ENCODE data around the gene RBM8A.

RBM8A gene

DNA sequence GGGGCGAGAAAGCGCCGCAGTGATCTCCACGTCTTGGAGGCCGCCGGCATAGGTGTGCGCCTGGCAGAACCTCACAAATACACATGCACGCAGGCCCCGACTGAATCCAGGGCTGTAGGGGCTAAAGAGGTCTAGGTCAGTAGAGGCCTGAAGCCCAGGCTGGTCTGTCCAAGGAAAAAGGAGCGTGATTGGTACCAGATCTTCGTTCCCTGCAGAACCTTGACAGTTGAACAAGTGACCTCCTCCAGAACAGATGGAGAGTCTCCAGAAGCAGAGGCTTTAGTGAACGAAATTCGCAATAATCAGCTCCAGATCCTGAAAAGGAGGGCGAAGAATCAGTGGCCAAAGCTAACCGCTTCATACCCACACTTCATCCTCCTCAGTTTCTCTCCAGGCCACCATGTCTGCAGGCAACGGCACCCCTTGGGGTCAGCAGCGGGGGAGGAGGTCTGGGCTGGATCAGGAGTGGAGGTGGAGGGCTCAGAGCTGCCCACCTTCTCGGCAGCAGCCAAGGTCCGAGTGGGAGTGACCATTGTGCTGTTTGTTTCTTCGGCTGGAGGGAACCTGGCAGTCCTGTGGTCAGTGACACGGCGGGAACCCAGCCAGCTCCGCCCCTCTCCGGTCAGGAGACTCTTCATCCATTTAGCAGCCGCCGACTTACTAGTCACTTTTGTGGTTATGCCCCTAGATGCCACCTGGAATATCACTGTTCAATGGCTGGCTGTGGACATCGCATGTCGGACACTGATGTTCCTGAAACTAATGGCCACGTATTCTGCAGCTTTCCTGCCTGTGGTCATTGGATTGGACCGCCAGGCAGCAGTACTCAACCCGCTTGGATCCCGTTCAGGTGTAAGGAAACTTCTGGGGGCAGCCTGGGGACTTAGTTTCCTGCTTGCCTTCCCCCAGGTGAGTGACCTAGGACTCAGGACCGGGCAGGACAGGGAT is 8.0 kb downstream of the RBM8A start:
- Histone ChIP-seq H3K18ac (ENCODE audit: low read length) (peak overlapping the region; percentile 29), H3K79me1 (ENCODE audit: low read length) (no peaks in the 10 kb centered on the region), H3K79me2 (ENCODE audit: control insufficient read depth, insufficient read depth, low read length) (no peaks in the 10 kb centered on the region), H3K36me3 (ENCODE audit: control insufficient read depth, insufficient read depth, low read length) (no peaks in the 10 kb centered on the region), H3K27me3 (ENCODE audit: insufficient read depth, low read length, poor library complexity) (no peaks in the 10 kb centered on the region), H3K9ac (ENCODE audit: low read length) (peak overlapping the region; percentile 32), H4K8ac (ENCODE audit: low read depth, low read length) (no peak overlapping the region), H3K4me3 (ENCODE audit: low read length) (peak overlapping the region; percentile 25), H2BK5ac (ENCODE audit: low read length) (no peak overlapping the region), H2BK120ac (ENCODE audit: low read depth, low read length) (no peak overlapping the region), H3K27ac (ENCODE audit: low read depth, low read length) (peak overlapping the region; percentile 48), H3K23ac (ENCODE audit: low read length) (no peak overlapping the region), H3K56ac (ENCODE audit: low read length) (peak overlapping the region; percentile 88), H3K4ac (ENCODE audit: low read depth, low read length) (no peak overlapping the region), H4K5ac (ENCODE audit: low read length) (no peak overlapping the region), H2BK15ac (replicated peaks; ENCODE audit: low read depth) (no peak overlapping the region), H3K4me1 (ENCODE audit: control insufficient read depth, low read depth, low read length) (no peaks in the 10 kb centered on the region), H3K4me2 (ENCODE audit: low read length) (peak overlapping the region; percentile 35), H2AK5ac (ENCODE audit: low read length) (no peak overlapping the region)
- peak; percentile 63 for DNase-seq
- WGBS (ENCODE audit: extremely low coverage, insufficient coverage, low lambda C conversion rate), result no CpG with 5 or more reads among the region's 33 CpGs

- Histone ChIP-seq H3K4ac (ENCODE audit: low read depth, low read length) (no peak within 1 kb of the TSS), H3K4me3 (ENCODE audit: low read length) (peak within 1 kb of the TSS; percentile 72), H3K27me3 (ENCODE audit: insufficient read depth, low read length, poor library complexity) (no peaks in the 10 kb centered on the region), H2BK5ac (ENCODE audit: low read length) (no peak within 1 kb of the TSS), H4K8ac (ENCODE audit: low read depth, low read length) (no peak within 1 kb of the TSS), H2BK120ac (ENCODE audit: low read depth, low read length) (no peak within 1 kb of the TSS), H3K79me1 (ENCODE audit: low read length) (no peaks in the 10 kb centered on the region), H3K23ac (ENCODE audit: low read length) (no peak within 1 kb of the TSS), H3K18ac (ENCODE audit: low read length) (peak within 1 kb of the TSS; percentile 29), H3K9ac (ENCODE audit: low read length) (peak within 1 kb of the TSS; percentile 84), H3K27ac (ENCODE audit: low read depth, low read length) (peak within 1 kb of the TSS; percentile 48), H3K79me2 (ENCODE audit: control insufficient read depth, insufficient read depth, low read length) (no peaks in the 10 kb centered on the region), H3K36me3 (ENCODE audit: control insufficient read depth, insufficient read depth, low read length) (no peaks in the 10 kb centered on the region), H3K56ac (ENCODE audit: low read length) (peak within 1 kb of the TSS; percentile 88), H2BK15ac (replicated peaks; ENCODE audit: low read depth) (no peak within 1 kb of the TSS), H2AK5ac (ENCODE audit: low read length) (no peak within 1 kb of the TSS), H3K4me1 (ENCODE audit: control insufficient read depth, low read depth, low read length) (no peaks in the 10 kb centered on the region), H3K4me2 (ENCODE audit: low read length) (peak within 1 kb of the TSS; percentile 79), H4K5ac (ENCODE audit: low read length) (no peak within 1 kb of the TSS)
- peak; percentile 93 for DNase-seq
- no CpG with 5 or more reads among the region's 51 CpGs for WGBS (ENCODE audit: extremely low coverage, insufficient coverage, low lambda C conversion rate)
Measured at GRCh38 chr1:145918144-145918991, 8.9 kb downstream of the RBM8A start, which contains the start of gene PEX11B. TSS of gene PEX11B (minus strand) at chr1:145918717. CDS start at chr1:145918688, 29 bp downstream.

GRCh38 chr1:145917595-145917994 is 9.7 kb downstream of the RBM8A start:
- Histone ChIP-seq H3K4me1 (ENCODE audit: control insufficient read depth, low read depth, low read length) (no peaks in the 10 kb centered on the region), H3K27ac (ENCODE audit: low read depth, low read length) (no peak overlapping the region), H2BK15ac (replicated peaks; ENCODE audit: low read depth) (no peak overlapping the region), H2BK5ac (ENCODE audit: low read length) (no peak overlapping the region), H4K8ac (ENCODE audit: low read depth, low read length) (no peak overlapping the region), H3K79me2 (ENCODE audit: control insufficient read depth, insufficient read depth, low read length) (no peaks in the 10 kb centered on the region), H3K23ac (ENCODE audit: low read length) (no peak overlapping the region), H3K4me2 (ENCODE audit: low read length) (peak overlapping the region; percentile 79), H3K79me1 (ENCODE audit: low read length) (no peaks in the 10 kb centered on the region), H2AK5ac (ENCODE audit: low read length) (no peak overlapping the region), H2BK120ac (ENCODE audit: low read depth, low read length) (no peak overlapping the region), H3K36me3 (ENCODE audit: control insufficient read depth, insufficient read depth, low read length) (no peaks in the 10 kb centered on the region), H3K18ac (ENCODE audit: low read length) (no peak overlapping the region), H3K9ac (ENCODE audit: low read length) (peak overlapping the region; percentile 84), H3K56ac (ENCODE audit: low read length) (peak overlapping the region; percentile 79), H3K27me3 (ENCODE audit: insufficient read depth, low read length, poor library complexity) (no peaks in the 10 kb centered on the region), H3K4me3 (ENCODE audit: low read length) (no peak overlapping the region), H3K4ac (ENCODE audit: low read depth, low read length) (no peak overlapping the region), H4K5ac (ENCODE audit: low read length) (no peak overlapping the region)
- WGBS (ENCODE audit: extremely low coverage, insufficient coverage, low lambda C conversion rate), result no CpG with 5 or more reads among the region's 5 CpGs
- DNase-seq, result peak; percentile 26

DNA sequence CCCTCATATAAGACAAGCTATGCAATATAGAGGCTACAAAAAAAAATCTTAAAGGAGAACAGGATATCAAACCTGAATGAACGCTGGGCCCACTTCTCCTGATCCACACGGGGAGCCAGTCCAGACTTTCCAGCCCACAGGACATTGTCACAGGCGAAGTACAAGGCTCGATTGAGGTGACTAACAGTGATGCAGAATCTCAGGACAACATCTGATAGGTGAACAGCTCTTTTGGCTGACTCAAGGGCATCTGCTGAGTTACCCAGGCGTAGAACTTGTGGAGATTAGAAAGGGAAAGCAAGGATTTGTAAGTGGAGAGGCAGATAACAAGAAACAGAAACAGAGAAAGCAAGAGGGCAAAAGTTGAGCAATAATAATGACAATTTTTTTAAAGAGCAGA is 10.5 kb downstream of the RBM8A start:
- WGBS (ENCODE audit: extremely low coverage, insufficient coverage, low lambda C conversion rate), result no CpG with 5 or more reads among the region's 5 CpGs
- Histone ChIP-seq H3K4ac (ENCODE audit: low read depth, low read length) (no peak overlapping the region), H2BK5ac (ENCODE audit: low read length) (no peak overlapping the region), H2AK5ac (ENCODE audit: low read length) (no peak overlapping the region), H3K9ac (ENCODE audit: low read length) (no peak overlapping the region), H3K4me3 (ENCODE audit: low read length) (no peak overlapping the region), H3K79me1 (ENCODE audit: low read length) (no peaks in the 10 kb centered on the region), H2BK15ac (replicated peaks; ENCODE audit: low read depth) (no peak overlapping the region), H4K8ac (ENCODE audit: low read depth, low read length) (no peak overlapping the region), H3K4me1 (ENCODE audit: control insufficient read depth, low read depth, low read length) (no peaks in the 10 kb centered on the region), H2BK120ac (ENCODE audit: low read depth, low read length) (no peak overlapping the region), H3K18ac (ENCODE audit: low read length) (no peak overlapping the region), H3K79me2 (ENCODE audit: control insufficient read depth, insufficient read depth, low read length) (no peaks in the 10 kb centered on the region), H3K56ac (ENCODE audit: low read length) (no peak overlapping the region), H3K36me3 (ENCODE audit: control insufficient read depth, insufficient read depth, low read length) (no peaks in the 10 kb centered on the region), H3K27ac (ENCODE audit: low read depth, low read length) (no peak overlapping the region), H3K4me2 (ENCODE audit: low read length) (no peak overlapping the region), H3K23ac (ENCODE audit: low read length) (no peak overlapping the region), H3K27me3 (ENCODE audit: insufficient read depth, low read length, poor library complexity) (no peaks in the 10 kb centered on the region), H4K5ac (ENCODE audit: low read length) (no peak overlapping the region)
- DNase-seq, result no peak

GRCh38 chr1:145912128-145912641 is 15.1 kb downstream of the RBM8A start:
- H4K5ac ChIP-seq (ENCODE audit: low read length), result no peak overlapping the region
- H2AK5ac ChIP-seq (ENCODE audit: low read length), result no peak overlapping the region
- H3K9ac ChIP-seq (ENCODE audit: low read length), result no peak overlapping the region
- WGBS (ENCODE audit: extremely low coverage, insufficient coverage, low lambda C conversion rate), result no CpG with 5 or more reads among the region's 11 CpGs
- peaks cover 3% of the 10 kb centered on the region for H3K4me1 ChIP-seq (ENCODE audit: control insufficient read depth, low read depth, low read length)
- H2BK120ac ChIP-seq (ENCODE audit: low read depth, low read length), result no peak overlapping the region
- H3K79me1 ChIP-seq (ENCODE audit: low read length), result no peaks in the 10 kb centered on the region
- H3K79me2 ChIP-seq (ENCODE audit: control insufficient read depth, insufficient read depth, low read length), result no peaks in the 10 kb centered on the region
- no peak overlapping the region for H3K4ac ChIP-seq (ENCODE audit: low read depth, low read length)
- no peaks in the 10 kb centered on the region for H3K36me3 ChIP-seq (ENCODE audit: control insufficient read depth, insufficient read depth, low read length)
- H3K56ac ChIP-seq (ENCODE audit: low read length), result no peak overlapping the region
- no peak overlapping the region for H3K18ac ChIP-seq (ENCODE audit: low read length)
- H3K23ac ChIP-seq (ENCODE audit: low read length), result no peak overlapping the region
- no peak for DNase-seq
- H3K4me2 ChIP-seq (ENCODE audit: low read length), result no peak overlapping the region
- H3K27ac ChIP-seq (ENCODE audit: low read depth, low read length), result no peak overlapping the region
- H2BK5ac ChIP-seq (ENCODE audit: low read length), result no peak overlapping the region
- H4K8ac ChIP-seq (ENCODE audit: low read depth, low read length), result no peak overlapping the region
- H3K27me3 ChIP-seq (ENCODE audit: insufficient read depth, low read length, poor library complexity), result no peaks in the 10 kb centered on the region
- H3K4me3 ChIP-seq (ENCODE audit: low read length), result no peak overlapping the region
- no peak overlapping the region for H2BK15ac ChIP-seq (replicated peaks; ENCODE audit: low read depth)
